ENCODE data around the gene CANT1. TPM values are rescaled to one million over a fixed set of nuclear protein-coding genes. Genes with fewer than 3 reads are reported as not detected.
A peak's percentile ranks its signal among the peaks of the same experiment; 100 is the strongest.

The CANT1 gene
- total RNA-seq, 2 experiments from 2014 or later = 48.7 to 51.0 TPM

- Mint-ChIP-seq H3K4me3 (no peak overlapping the region), H3K27me3 (ENCODE audit: low read depth) (no peaks in the 10 kb centered on the region), H3K9me3 (no peaks in the 10 kb centered on the region), H3K36me3 (ENCODE audit: low read depth) (no peaks in the 10 kb centered on the region), H3K27ac (no peak overlapping the region), H3K4me1 (ENCODE audit: low read depth) (peaks cover 29% of the 10 kb centered on the region)
- intact Hi-C loops (cut with micrococcal nuclease) = no loop called here
- CTCF ChIA-PET = interaction anchor here (1.0 to 3.5 kb wide), 3 partner anchors 10 to 64 kb away, joined by 3 to 18 read pairs (median 3); no protein-coding TSS in a partner anchor
- no peak for DNase-seq
Measured at GRCh38 chr17:78981010-78981888, 28.3 kb downstream of the CANT1 start.

- CTCF ChIA-PET = interaction anchor here (1.0 to 3.5 kb wide), 3 partner anchors 9 to 65 kb away, joined by 3 to 18 read pairs (median 3); no protein-coding TSS in a partner anchor
- Mint-ChIP-seq H3K4me1 (ENCODE audit: low read depth) (peaks cover 23% of the 10 kb centered on the region), H3K9me3 (no peaks in the 10 kb centered on the region), H3K36me3 (ENCODE audit: low read depth) (no peaks in the 10 kb centered on the region), H3K27me3 (ENCODE audit: low read depth) (no peaks in the 10 kb centered on the region), H3K27ac (peak overlapping the region; percentile 78), H3K4me3 (peak overlapping the region; percentile 74)
- DNase-seq = no peak
- intact Hi-C loops (cut with micrococcal nuclease) = no loop called here
Measured at GRCh38 chr17:78980624-78980972, 29.0 kb downstream of the CANT1 start.

- CTCF ChIA-PET = interaction anchor here (1.0 to 3.5 kb wide), 5 partner anchors 9 to 66 kb away, joined by 3 to 18 read pairs (median 5); no protein-coding TSS in a partner anchor
- peak; percentile 59 for DNase-seq
- H3K27ac Mint-ChIP-seq = peak within 1 kb of the TSS; percentile 78
- intact Hi-C loops (cut with micrococcal nuclease) = no loop called here
- no peaks in the 10 kb centered on the region for H3K36me3 Mint-ChIP-seq (ENCODE audit: low read depth)
- H3K27me3 Mint-ChIP-seq (ENCODE audit: low read depth) = no peaks in the 10 kb centered on the region
- peaks cover 26% of the 10 kb centered on the region for H3K4me1 Mint-ChIP-seq (ENCODE audit: low read depth)
- no peaks in the 10 kb centered on the region for H3K9me3 Mint-ChIP-seq
- peak within 1 kb of the TSS; percentile 74 for H3K4me3 Mint-ChIP-seq
Measured at GRCh38 chr17:78979780-78980623, 29.6 kb downstream of the CANT1 start, which contains the start of gene LGALS3BP. LGALS3BP (minus strand) TSS chr17:78979923; CDS start chr17:78977191, 2,732 bp downstream.

- no peaks in the 10 kb centered on the region for H3K36me3 Mint-ChIP-seq (ENCODE audit: low read depth)
- intact Hi-C loops (cut with micrococcal nuclease) = no loop called here
- DNase-seq = no peak
- CTCF ChIA-PET = interaction anchor here (0.5 to 1.5 kb wide), 3 partner anchors 9 to 64 kb away, joined by 3 to 5 read pairs (median 5); no protein-coding TSS in a partner anchor
- H3K9me3 Mint-ChIP-seq = no peaks in the 10 kb centered on the region
- H3K27ac Mint-ChIP-seq = peak overlapping the region; percentile 1
- peaks cover 26% of the 10 kb centered on the region for H3K4me1 Mint-ChIP-seq (ENCODE audit: low read depth)
- H3K27me3 Mint-ChIP-seq (ENCODE audit: low read depth) = no peaks in the 10 kb centered on the region
- H3K4me3 Mint-ChIP-seq = peak overlapping the region; percentile 74
Measured at GRCh38 chr17:78977997-78978973, 31.3 kb downstream of the CANT1 start.

DNA sequence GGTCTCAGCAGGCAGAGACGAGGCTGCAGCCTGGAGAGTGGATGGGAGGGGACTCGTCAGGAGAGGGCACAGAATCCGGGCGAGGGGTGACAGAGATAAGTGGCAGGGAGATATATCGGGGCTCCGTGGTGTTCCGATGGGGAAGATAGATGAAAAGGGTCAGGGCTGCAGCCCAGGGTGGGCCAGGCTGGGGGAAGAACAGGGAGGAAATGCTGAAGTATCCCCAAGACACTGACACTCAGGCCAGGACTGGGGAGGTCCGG lies 32.0 kb downstream of the CANT1 start:
- CTCF ChIA-PET = no interaction called here
- no peak for DNase-seq
- Mint-ChIP-seq H3K4me3 (peak overlapping the region; percentile 28), H3K27me3 (ENCODE audit: low read depth) (no peaks in the 10 kb centered on the region), H3K4me1 (ENCODE audit: low read depth) (peaks cover 26% of the 10 kb centered on the region), H3K36me3 (ENCODE audit: low read depth) (no peaks in the 10 kb centered on the region), H3K27ac (peak overlapping the region; percentile 1), H3K9me3 (no peaks in the 10 kb centered on the region)
- intact Hi-C loops (cut with micrococcal nuclease) = no loop called here

GRCh38 chr17:78976907-78977680 lies 32.5 kb downstream of the CANT1 start:
- Mint-ChIP-seq H3K9me3 (no peaks in the 10 kb centered on the region), H3K4me1 (ENCODE audit: low read depth) (peaks cover 26% of the 10 kb centered on the region), H3K27ac (no peak overlapping the region), H3K27me3 (ENCODE audit: low read depth) (no peaks in the 10 kb centered on the region), H3K36me3 (ENCODE audit: low read depth) (no peaks in the 10 kb centered on the region), H3K4me3 (peak overlapping the region; percentile 28)
- intact Hi-C loops (cut with micrococcal nuclease) = no loop called here
- DNase-seq = no peak
- CTCF ChIA-PET = no interaction called here

- DNase-seq = no peak
- no peaks in the 10 kb centered on the region for H3K9me3 Mint-ChIP-seq
- no peak overlapping the region for H3K4me3 Mint-ChIP-seq
- no peak overlapping the region for H3K27ac Mint-ChIP-seq
- H3K4me1 Mint-ChIP-seq (ENCODE audit: low read depth) = peaks cover 32% of the 10 kb centered on the region
- no peaks in the 10 kb centered on the region for H3K27me3 Mint-ChIP-seq (ENCODE audit: low read depth)
- CTCF ChIA-PET = interaction anchor here (0.6 kb wide), 1 partner anchor 74 kb away, joined by 4 read pairs; no protein-coding TSS in a partner anchor
- peaks cover 2% of the 10 kb centered on the region for H3K36me3 Mint-ChIP-seq (ENCODE audit: low read depth)
- intact Hi-C loops (cut with micrococcal nuclease) = no loop called here
Measured at GRCh38 chr17:78974635-78975591, 34.7 kb downstream of the CANT1 start.

- Mint-ChIP-seq H3K27me3 (ENCODE audit: low read depth) (no peaks in the 10 kb centered on the region), H3K36me3 (ENCODE audit: low read depth) (peaks cover 2% of the 10 kb centered on the region), H3K4me1 (ENCODE audit: low read depth) (peaks cover 28% of the 10 kb centered on the region), H3K27ac (no peak overlapping the region), H3K9me3 (no peaks in the 10 kb centered on the region), H3K4me3 (no peak overlapping the region)
- intact Hi-C loops (cut with micrococcal nuclease) = no loop called here
- CTCF ChIA-PET = interaction anchor here (0.6 kb wide), 1 partner anchor 100 kb away, joined by 3 read pairs; no protein-coding TSS in a partner anchor
- DNase-seq = no peak
Measured at GRCh38 chr17:78973792-78974520, 35.6 kb downstream of the CANT1 start.

DNA sequence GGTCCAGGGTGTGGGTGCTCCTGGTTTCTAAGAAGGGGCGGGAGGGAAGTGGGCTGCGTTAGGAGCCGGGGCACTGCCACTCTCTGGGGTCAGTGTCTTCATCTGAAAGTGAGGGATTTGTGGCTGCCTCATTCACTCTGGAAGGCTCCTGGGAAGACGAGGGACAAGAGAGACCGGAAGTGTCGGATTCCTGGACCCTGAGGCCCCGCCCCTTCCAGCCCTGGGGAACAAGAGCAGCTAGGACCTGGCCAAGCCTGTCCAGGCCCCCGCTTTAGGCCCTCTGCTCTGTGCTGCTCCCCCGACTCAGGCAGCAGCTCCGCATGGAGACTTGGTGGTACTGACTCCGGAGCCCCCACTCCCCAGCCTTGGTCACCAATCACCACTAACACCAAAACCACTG lies 36.4 kb downstream of the CANT1 start:
- DNase-seq = no peak
- Mint-ChIP-seq H3K27me3 (ENCODE audit: low read depth) (no peaks in the 10 kb centered on the region), H3K9me3 (no peaks in the 10 kb centered on the region), H3K4me1 (ENCODE audit: low read depth) (peaks cover 26% of the 10 kb centered on the region), H3K36me3 (ENCODE audit: low read depth) (peaks cover 2% of the 10 kb centered on the region), H3K27ac (no peak overlapping the region), H3K4me3 (no peak overlapping the region)
- CTCF ChIA-PET = interaction anchor here (0.6 kb wide), 1 partner anchor 99 kb away, joined by 3 read pairs; no protein-coding TSS in a partner anchor
- intact Hi-C loops (cut with micrococcal nuclease) = no loop called here

Data from activated naive CD4-positive, alpha-beta T cell treated with anti-CD3 and anti-CD28 coated beads for 36 hours (primary cell).